Measurements from ENCODE around the gene HECTD4.
A peak's percentile ranks its signal among the peaks of the same experiment; 100 is the strongest.
"Not testable (repeated sequence)": the region's sequence is repeated elsewhere in the genome, so short reads cannot be mapped to it uniquely, and the experiment has no call there.

Gene HECTD4

GRCh38 chr12:112348926-112349325 lies 33.3 kb downstream of the HECTD4 start:
- H3K4me3 ChIP-seq (ENCODE audit: control insufficient read depth in 1 of 7, extremely low read depth in 1 of 7, insufficient read depth in 4 of 7, low read depth in 2 of 7, low read length in 6 of 7); CTCF ChIA-PET; H3K27me3 ChIP-seq (replicated peaks in 2 of 5; ENCODE audit: control insufficient read depth in 4 of 5, insufficient read depth in 5 of 5, low read length in 4 of 5); H3K9me3 ChIP-seq (ENCODE audit: control extremely low read depth in 1 of 5, control insufficient read depth in 4 of 5, insufficient read depth in 2 of 5, low read depth in 1 of 5, low read length in 4 of 5); H3K27ac ChIP-seq (ENCODE audit: insufficient read depth in 1 of 2, low read depth in 1 of 2, low read length in 2 of 2, poor library complexity in 1 of 2, severe bottlenecking in 2 of 2); POLR2A ChIA-PET; DNase-seq; H3K36me3 ChIP-seq (ENCODE audit: control insufficient read depth in 4 of 4, insufficient read depth in 4 of 4, low read length in 3 of 4): not testable (repeated sequence)
- peaks cover 18 to 20% (median 18%) of the 10 kb centered on the region in 4 experiments for H3K4me1 ChIP-seq (ENCODE audit: control extremely low read depth in 1 of 4, control insufficient read depth in 4 of 4, insufficient read depth in 4 of 4, low read length in 3 of 4)
- 100% methylated on average over 4 of the region's 6 CpGs for WGBS (ENCODE audit: insufficient coverage)

- POLR2A ChIA-PET, result no interaction called here
- WGBS (ENCODE audit: insufficient coverage), result 66% methylated on average over 2 of the region's 2 CpGs
- CTCF ChIA-PET, result interaction anchor here (0.8 to 2.0 kb wide), 2 partner anchors 10 to 31 kb away, joined by 3 to 7 read pairs; no protein-coding TSS in a partner anchor
- H3K27me3 ChIP-seq (replicated peaks in 2 of 5; ENCODE audit: control insufficient read depth in 4 of 5, insufficient read depth in 5 of 5, low read length in 4 of 5), result no peaks in the 10 kb centered on the region
- H3K4me3 ChIP-seq (ENCODE audit: control insufficient read depth in 1 of 7, extremely low read depth in 1 of 7, insufficient read depth in 4 of 7, low read depth in 2 of 7, low read length in 6 of 7), result no peak overlapping the region
- DNase-seq, result peak; percentile 12 to 87 (median 78)
- H3K27ac ChIP-seq (ENCODE audit: insufficient read depth in 1 of 2, low read depth in 1 of 2, low read length in 2 of 2, poor library complexity in 1 of 2, severe bottlenecking in 2 of 2), result no peak overlapping the region
- no peaks in the 10 kb centered on the region for H3K9me3 ChIP-seq (ENCODE audit: control extremely low read depth in 1 of 5, control insufficient read depth in 4 of 5, insufficient read depth in 2 of 5, low read depth in 1 of 5, low read length in 4 of 5)
- no peaks in the 10 kb centered on the region for H3K36me3 ChIP-seq (ENCODE audit: control insufficient read depth in 4 of 4, insufficient read depth in 4 of 4, low read length in 3 of 4)
- peaks cover 18 to 22% (median 19%) of the 10 kb centered on the region in 4 experiments for H3K4me1 ChIP-seq (ENCODE audit: control extremely low read depth in 1 of 4, control insufficient read depth in 4 of 4, insufficient read depth in 4 of 4, low read length in 3 of 4)
Measured at GRCh38 chr12:112347581-112347982, 34.6 kb downstream of the HECTD4 start.

GRCh38 chr12:112346194-112346593 lies 36.0 kb downstream of the HECTD4 start:
- POLR2A ChIA-PET, result no interaction called here
- H3K9me3 ChIP-seq (ENCODE audit: control extremely low read depth in 1 of 5, control insufficient read depth in 4 of 5, insufficient read depth in 2 of 5, low read depth in 1 of 5, low read length in 4 of 5), result no peaks in the 10 kb centered on the region
- no CpG with 5 or more reads among the region's 1 CpG for WGBS (ENCODE audit: insufficient coverage)
- H3K27me3 ChIP-seq (replicated peaks in 2 of 5; ENCODE audit: control insufficient read depth in 4 of 5, insufficient read depth in 5 of 5, low read length in 4 of 5), result no peaks in the 10 kb centered on the region
- CTCF ChIA-PET, result interaction anchor here (0.9 to 2.0 kb wide), 3 partner anchors 11 to 38 kb away, joined by 3 to 7 read pairs (median 3); no protein-coding TSS in a partner anchor
- H3K4me3 ChIP-seq (ENCODE audit: control insufficient read depth in 1 of 7, extremely low read depth in 1 of 7, insufficient read depth in 4 of 7, low read depth in 2 of 7, low read length in 6 of 7), result no peak overlapping the region
- H3K4me1 ChIP-seq (ENCODE audit: control extremely low read depth in 1 of 4, control insufficient read depth in 4 of 4, insufficient read depth in 4 of 4, low read length in 3 of 4), result peaks cover 14 to 28% (median 17%) of the 10 kb centered on the region in 4 experiments
- no peak overlapping the region for H3K27ac ChIP-seq (ENCODE audit: insufficient read depth in 1 of 2, low read depth in 1 of 2, low read length in 2 of 2, poor library complexity in 1 of 2, severe bottlenecking in 2 of 2)
- DNase-seq, result no peak
- H3K36me3 ChIP-seq (ENCODE audit: control insufficient read depth in 4 of 4, insufficient read depth in 4 of 4, low read length in 3 of 4), result no peaks in the 10 kb centered on the region

GRCh38 chr12:112344220-112344619 lies 38.0 kb downstream of the HECTD4 start:
- Histone ChIP-seq H3K36me3 (ENCODE audit: control insufficient read depth in 4 of 4, insufficient read depth in 4 of 4, low read length in 3 of 4) (peaks cover 0 to 2% (median 0%) of the 10 kb centered on the region in 4 experiments), H3K27ac (ENCODE audit: insufficient read depth in 1 of 2, low read depth in 1 of 2, low read length in 2 of 2, poor library complexity in 1 of 2, severe bottlenecking in 2 of 2) (no peak overlapping the region), H3K4me3 (ENCODE audit: control insufficient read depth in 1 of 7, extremely low read depth in 1 of 7, insufficient read depth in 4 of 7, low read depth in 2 of 7, low read length in 6 of 7) (no peak overlapping the region), H3K4me1 (ENCODE audit: control extremely low read depth in 1 of 4, control insufficient read depth in 4 of 4, insufficient read depth in 4 of 4, low read length in 3 of 4) (peaks cover 6 to 24% (median 8%) of the 10 kb centered on the region in 4 experiments), H3K27me3 (replicated peaks in 2 of 5; ENCODE audit: control insufficient read depth in 4 of 5, insufficient read depth in 5 of 5, low read length in 4 of 5) (no peaks in the 10 kb centered on the region), H3K9me3 (ENCODE audit: control extremely low read depth in 1 of 5, control insufficient read depth in 4 of 5, insufficient read depth in 2 of 5, low read depth in 1 of 5, low read length in 4 of 5) (no peaks in the 10 kb centered on the region)
- no CpG with 5 or more reads among the region's 1 CpG for whole genome bisulfite sequencing (ENCODE audit: insufficient coverage)
- POLR2A ChIA-PET, result no interaction called here
- CTCF ChIA-PET, result interaction anchor here (1.4 to 1.7 kb wide), 3 partner anchors 9 to 42 kb away, joined by 3 to 5 read pairs (median 4); no protein-coding TSS in a partner anchor
- no peak for DNase-seq

GRCh38 chr12:112342587-112342986 lies 39.6 kb downstream of the HECTD4 start:
- Histone ChIP-seq H3K36me3 (ENCODE audit: control insufficient read depth in 4 of 4, insufficient read depth in 4 of 4, low read length in 3 of 4) (peaks cover 0 to 3% (median under 1%) of the 10 kb centered on the region in 4 experiments), H3K27me3 (replicated peaks in 2 of 5; ENCODE audit: control insufficient read depth in 4 of 5, insufficient read depth in 5 of 5, low read length in 4 of 5) (no peaks in the 10 kb centered on the region), H3K4me1 (ENCODE audit: control extremely low read depth in 1 of 4, control insufficient read depth in 4 of 4, insufficient read depth in 4 of 4, low read length in 3 of 4) (peaks cover 0 to 16% (median 5%) of the 10 kb centered on the region in 4 experiments), H3K9me3 (ENCODE audit: control extremely low read depth in 1 of 5, control insufficient read depth in 4 of 5, insufficient read depth in 2 of 5, low read depth in 1 of 5, low read length in 4 of 5) (no peaks in the 10 kb centered on the region), H3K27ac (ENCODE audit: insufficient read depth in 1 of 2, low read depth in 1 of 2, low read length in 2 of 2, poor library complexity in 1 of 2, severe bottlenecking in 2 of 2) (peak overlapping the region in 1 of 2 experiments; percentile 52), H3K4me3 (ENCODE audit: control insufficient read depth in 1 of 7, extremely low read depth in 1 of 7, insufficient read depth in 4 of 7, low read depth in 2 of 7, low read length in 6 of 7) (no peak overlapping the region)
- ChIA-PET CTCF (interaction anchor here (1.5 to 1.7 kb wide), 2 partner anchors 10 to 44 kb away, joined by 3 to 5 read pairs; no protein-coding TSS in a partner anchor), POLR2A (no interaction called here)
- peak; percentile 63 to 85 (median 75) for DNase-seq
- WGBS (ENCODE audit: insufficient coverage), result 0% methylated on average over 1 of the region's 3 CpGs

- no peak for DNase-seq
- POLR2A ChIA-PET, result no interaction called here
- peaks cover 0 to 3% (median under 1%) of the 10 kb centered on the region in 4 experiments for H3K36me3 ChIP-seq (ENCODE audit: control insufficient read depth in 4 of 4, insufficient read depth in 4 of 4, low read length in 3 of 4)
- 96% methylated on average over 3 of the region's 4 CpGs for WGBS (ENCODE audit: insufficient coverage)
- H3K4me1 ChIP-seq (ENCODE audit: control extremely low read depth in 1 of 4, control insufficient read depth in 4 of 4, insufficient read depth in 4 of 4, low read length in 3 of 4), result peaks cover 0 to 11% (median 2%) of the 10 kb centered on the region in 4 experiments
- no peaks in the 10 kb centered on the region for H3K9me3 ChIP-seq (ENCODE audit: control extremely low read depth in 1 of 5, control insufficient read depth in 4 of 5, insufficient read depth in 2 of 5, low read depth in 1 of 5, low read length in 4 of 5)
- CTCF ChIA-PET, result interaction anchor here (1.2 to 2.4 kb wide), 2 partner anchors 10 to 46 kb away, joined by 3 to 9 read pairs; no protein-coding TSS in a partner anchor
- no peak overlapping the region for H3K27ac ChIP-seq (ENCODE audit: insufficient read depth in 1 of 2, low read depth in 1 of 2, low read length in 2 of 2, poor library complexity in 1 of 2, severe bottlenecking in 2 of 2)
- H3K27me3 ChIP-seq (replicated peaks in 2 of 5; ENCODE audit: control insufficient read depth in 4 of 5, insufficient read depth in 5 of 5, low read length in 4 of 5), result no peaks in the 10 kb centered on the region
- no peak overlapping the region for H3K4me3 ChIP-seq (ENCODE audit: control insufficient read depth in 1 of 7, extremely low read depth in 1 of 7, insufficient read depth in 4 of 7, low read depth in 2 of 7, low read length in 6 of 7)
Measured at GRCh38 chr12:112341046-112341825, 41.0 kb downstream of the HECTD4 start.

- ChIA-PET CTCF (interaction anchor here (1.2 to 2.4 kb wide), 2 partner anchors 11 to 47 kb away, joined by 3 to 9 read pairs; no protein-coding TSS in a partner anchor), POLR2A (no interaction called here)
- H3K4me1 ChIP-seq (ENCODE audit: control extremely low read depth in 1 of 4, control insufficient read depth in 4 of 4, insufficient read depth in 4 of 4, low read length in 3 of 4), result peaks cover 0 to 8% (median 2%) of the 10 kb centered on the region in 4 experiments
- H3K27ac ChIP-seq (ENCODE audit: insufficient read depth in 1 of 2, low read depth in 1 of 2, low read length in 2 of 2, poor library complexity in 1 of 2, severe bottlenecking in 2 of 2), result no peak overlapping the region
- no peaks in the 10 kb centered on the region for H3K9me3 ChIP-seq (ENCODE audit: control extremely low read depth in 1 of 5, control insufficient read depth in 4 of 5, insufficient read depth in 2 of 5, low read depth in 1 of 5, low read length in 4 of 5)
- no peak for DNase-seq
- 95% methylated on average over 2 of the region's 3 CpGs for WGBS (ENCODE audit: insufficient coverage)
- peaks cover 0 to 3% (median under 1%) of the 10 kb centered on the region in 4 experiments for H3K36me3 ChIP-seq (ENCODE audit: control insufficient read depth in 4 of 4, insufficient read depth in 4 of 4, low read length in 3 of 4)
- no peaks in the 10 kb centered on the region for H3K27me3 ChIP-seq (replicated peaks in 2 of 5; ENCODE audit: control insufficient read depth in 4 of 5, insufficient read depth in 5 of 5, low read length in 4 of 5)
- H3K4me3 ChIP-seq (ENCODE audit: control insufficient read depth in 1 of 7, extremely low read depth in 1 of 7, insufficient read depth in 4 of 7, low read depth in 2 of 7, low read length in 6 of 7), result no peak overlapping the region
Measured at GRCh38 chr12:112340230-112340629, 42.0 kb downstream of the HECTD4 start.

Data from common myeloid progenitor, CD34-positive (primary cell).